Smooth muscle cell (in vitro differentiated cells): Measurements from ENCODE around the gene WDR70. TPM values are rescaled to one million over a fixed set of nuclear protein-coding genes. Genes with fewer than 3 reads are reported as not detected.

Source experiments
- DNase-seq: peaks from one replicate; lab custom pipeline; 2025; ENCODE audit not compliant: unreplicated experiment; lab: John Stamatoyannopoulos, UW
- H2AFZ ChIP-seq: fragments of 200-600 bp; sonication (generic); 2 replicates; pipeline ENCODE4 v1.6.0; 2016; ENCODE audit warnings: antibody characterized with exemption, low read depth, mild to moderate bottlenecking
- H3F3A ChIP-seq: fragments of 200-600 bp; sonication (generic); 2 replicates; pipeline ENCODE4 v1.6.0; 2017; ENCODE audit warnings: antibody characterized with exemption, low read depth
- H3K27ac ChIP-seq: fragments of 200-600 bp; sonication (generic); 2 replicates; pipeline ENCODE4 v1.5.1; 2016; ENCODE audit warnings: low read depth, mild to moderate bottlenecking
- H3K27me3 ChIP-seq: fragments of 200-600 bp; sonication (generic); 2 replicates; pipeline ENCODE4 v1.6.1; 2016; ENCODE audit warnings: low read depth, mild to moderate bottlenecking
- H3K36me3 ChIP-seq: fragments of 200-600 bp; sonication (generic); 2 replicates; pipeline ENCODE4 v1.5.1; 2016; ENCODE audit warnings: low read depth
- H3K4me1 ChIP-seq: fragments of 200-600 bp; sonication (generic); 2 replicates; pipeline ENCODE4 v1.5.1; 2016; ENCODE audit warnings: low read depth
- H3K4me2 ChIP-seq: fragments of 200-600 bp; sonication (generic); 2 replicates; pipeline ENCODE4 v1.6.0; 2016; ENCODE audit warnings: mild to moderate bottlenecking
- H3K4me3 ChIP-seq: fragments of 200-600 bp; sonication (generic); 2 replicates; pipeline ENCODE4 v1.5.1; 2016; ENCODE audit warnings: mild to moderate bottlenecking
- H3K79me2 ChIP-seq: fragments of 200-600 bp; sonication (generic); 2 replicates; pipeline ENCODE4 v1.6.0; 2016; ENCODE audit warnings: low read depth, mild to moderate bottlenecking
- H3K9ac ChIP-seq: fragments of 200-600 bp; sonication (generic); 2 replicates; pipeline ENCODE4 v1.6.0; 2016; ENCODE audit warnings: low read depth
- H3K9me3 ChIP-seq: fragments of 200-600 bp; sonication (generic); replicated peaks from 2 replicates; pipeline ENCODE4 v1.5.1; 2016; ENCODE audit warnings: low read depth
- H4K20me1 ChIP-seq: fragments of 200-600 bp; sonication (generic); 2 replicates; pipeline ENCODE4 v1.6.0; 2016; ENCODE audit warnings: low read depth
- CTCF ChIP-seq: fragments of 200-600 bp; sonication (generic); IDR thresholded peaks from 2 replicates; pipeline ENCODE4 v1.5.1; 2017; ENCODE audit warnings: borderline replicate concordance, mild to moderate bottlenecking, antibody characterized with exemption; ENCODE audit not compliant: insufficient read depth, poor library complexity, severe bottlenecking
- WGBS: methylation state at CpG from one replicate; pipeline ENCODE4 v1.1.7; 2016; ENCODE audit warnings: low lambda C conversion rate; 5-methylcytosine and 5-hydroxymethylcytosine counted together
- polyA plus RNA-seq: library from polyadenylated mRNA; unstranded; fragments of >200 nt; fragmentation: Nextera tagmentation; extraction: Ambion mirVana; gene quantifications from 2 replicates; pipeline ENCODE4 v1.2.1, GENCODE V29; 2016
- total RNA-seq: library from RNA; depleted of rRNA; stranded (reverse); fragments of >200 nt; gene quantifications from 2 replicates; pipeline ENCODE4 v1.2.3, GENCODE V29; 2014

Gene WDR70
- total and polyA plus RNA-seq, 2 experiments from 2014 or later, result 17.8 to 28.7 TPM

GRCh38 chr5:37417347-37417746 lies 38.2 kb downstream of the WDR70 start:
- H3K9ac ChIP-seq, result no peak overlapping the region
- H3F3A ChIP-seq, result no peaks in the 10 kb centered on the region
- 88% methylated on average over 9 of the region's 9 CpGs for WGBS
- H3K4me2 ChIP-seq, result no peak overlapping the region
- no peaks in the 10 kb centered on the region for H3K9me3 ChIP-seq
- no peaks in the 10 kb centered on the region for H3K27me3 ChIP-seq
- no peaks in the 10 kb centered on the region for H3K4me1 ChIP-seq
- no peak overlapping the region for H2AFZ ChIP-seq
- no peaks in the 10 kb centered on the region for H3K79me2 ChIP-seq
- DNase-seq, result no peak
- H3K36me3 ChIP-seq, result no peaks in the 10 kb centered on the region
- H4K20me1 ChIP-seq, result peaks cover 6% of the 10 kb centered on the region
- no peak overlapping the region for H3K27ac ChIP-seq
- H3K4me3 ChIP-seq, result no peak overlapping the region
- TF ChIP-seq CTCF, result no peak

GRCh38 chr5:37424441-37424840 lies 45.3 kb downstream of the WDR70 start:
- Histone ChIP-seq H3K27ac (no peak overlapping the region), H3F3A (no peaks in the 10 kb centered on the region), H3K4me2 (no peak overlapping the region), H2AFZ (no peak overlapping the region), H3K27me3 (no peaks in the 10 kb centered on the region), H3K79me2 (peaks cover 1% of the 10 kb centered on the region), H3K9ac (no peak overlapping the region), H3K4me1 (no peaks in the 10 kb centered on the region), H3K36me3 (no peaks in the 10 kb centered on the region), H4K20me1 (no peaks in the 10 kb centered on the region), H3K9me3 (no peaks in the 10 kb centered on the region), H3K4me3 (no peak overlapping the region)
- TF ChIP-seq CTCF, result no peak
- 96% methylated on average over 8 of the region's 8 CpGs for WGBS
- no peak for DNase-seq

- Histone ChIP-seq H3K4me3 (no peak overlapping the region), H3K27me3 (no peaks in the 10 kb centered on the region), H3K4me1 (no peaks in the 10 kb centered on the region), H3K9ac (no peak overlapping the region), H4K20me1 (no peaks in the 10 kb centered on the region), H3K27ac (no peak overlapping the region), H3K36me3 (no peaks in the 10 kb centered on the region), H2AFZ (no peak overlapping the region), H3F3A (no peaks in the 10 kb centered on the region), H3K79me2 (peaks cover 6% of the 10 kb centered on the region), H3K4me2 (no peak overlapping the region), H3K9me3 (no peaks in the 10 kb centered on the region)
- WGBS, result 100% methylated on average over 1 of the region's 1 CpG
- TF ChIP-seq CTCF, result no peak
- no peak for DNase-seq
Measured at GRCh38 chr5:37428044-37428443, 48.9 kb downstream of the WDR70 start.

GRCh38 chr5:37435261-37435660 lies 56.1 kb downstream of the WDR70 start:
- H3K36me3 ChIP-seq, result no peaks in the 10 kb centered on the region
- no peak overlapping the region for H3K27ac ChIP-seq
- H3K4me3 ChIP-seq, result no peak overlapping the region
- no peak overlapping the region for H3K4me2 ChIP-seq
- no peaks in the 10 kb centered on the region for H3K79me2 ChIP-seq
- peaks cover 9% of the 10 kb centered on the region for H4K20me1 ChIP-seq
- no peaks in the 10 kb centered on the region for H3K4me1 ChIP-seq
- TF ChIP-seq CTCF, result no peak
- no peaks in the 10 kb centered on the region for H3K9me3 ChIP-seq
- no peak for DNase-seq
- no peaks in the 10 kb centered on the region for H3F3A ChIP-seq
- H2AFZ ChIP-seq, result no peak overlapping the region
- H3K27me3 ChIP-seq, result no peaks in the 10 kb centered on the region
- no peak overlapping the region for H3K9ac ChIP-seq
